Activated CD4-positive, CD25-positive, alpha-beta regulatory T cell (primary cell): ENCODE measurements around the gene OSBPL5.

ENCODE experiments used
- DNase-seq, 4 experiments: peaks; one replicate each; lab custom pipeline; 2025; lab: John Stamatoyannopoulos, UW

OSBPL5 gene

DNA sequence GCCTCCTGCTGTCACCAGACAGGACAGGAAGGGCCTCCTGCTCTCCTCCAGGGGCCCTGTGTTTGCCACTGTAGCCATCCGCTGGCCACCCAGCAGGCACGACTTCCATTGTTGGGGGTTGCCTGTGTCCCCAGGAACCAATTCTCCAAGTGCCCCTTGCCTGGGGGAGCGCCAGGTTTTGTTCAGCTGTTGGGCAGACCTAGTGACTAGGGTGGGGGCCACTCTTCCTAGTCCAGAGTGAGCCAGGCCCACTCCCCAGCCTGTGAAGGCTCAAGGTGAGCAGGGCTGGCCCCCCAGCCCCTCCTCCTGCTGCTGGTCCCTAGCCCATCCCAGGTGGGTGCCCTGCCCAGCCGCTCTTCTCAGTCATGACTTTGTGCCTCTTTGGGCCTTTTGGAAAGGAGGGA lies 30.9 kb downstream of the OSBPL5 start:
- DNase-seq = no peak

DNA sequence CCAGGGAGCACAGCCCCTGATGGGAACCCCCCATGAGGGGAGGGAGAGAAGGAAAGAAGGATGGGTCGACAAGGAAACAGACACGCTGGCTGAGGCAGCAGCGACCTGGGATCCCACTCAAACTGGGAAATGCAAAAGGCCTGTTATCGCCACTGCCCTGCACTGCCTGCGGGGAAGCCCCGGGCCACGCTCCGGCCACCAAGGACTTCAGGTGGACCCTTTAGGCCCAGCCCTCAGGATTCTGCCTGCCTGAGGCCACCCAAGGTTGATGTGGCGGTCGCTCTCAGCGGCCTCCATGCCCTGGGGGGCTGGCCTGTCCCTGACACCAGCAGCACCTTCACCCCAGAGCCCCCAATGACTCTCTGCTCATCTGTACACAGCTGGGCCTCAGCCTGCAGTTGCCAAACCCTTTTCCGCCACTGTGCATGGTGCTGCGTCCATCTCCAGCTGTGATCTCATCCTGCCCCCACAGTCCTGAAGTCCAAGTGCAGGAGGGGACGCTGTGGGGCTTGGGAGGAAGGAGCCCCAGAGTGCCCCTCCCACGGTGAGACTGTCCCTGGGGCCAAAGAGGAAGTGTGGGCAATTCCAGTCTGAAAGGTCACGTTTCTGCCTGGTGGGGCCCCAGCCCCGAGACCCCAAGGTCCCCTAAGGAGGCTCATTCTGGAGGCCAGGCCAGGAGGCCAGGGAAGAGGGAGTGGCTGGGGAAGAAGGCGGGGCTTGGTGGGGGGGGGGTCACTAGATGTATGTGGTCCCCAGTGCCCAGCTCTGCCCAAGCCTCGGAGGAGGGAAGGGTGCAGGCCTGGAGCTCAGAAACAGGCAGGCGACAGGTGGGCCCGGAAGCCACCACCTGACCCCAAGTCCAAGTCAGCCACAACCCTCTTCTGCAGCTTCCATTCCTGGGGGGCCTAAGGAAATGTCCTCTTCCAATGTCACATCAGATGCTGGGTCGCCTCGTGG lies 31.6 kb downstream of the OSBPL5 start:
- no peak for DNase-seq

DNA sequence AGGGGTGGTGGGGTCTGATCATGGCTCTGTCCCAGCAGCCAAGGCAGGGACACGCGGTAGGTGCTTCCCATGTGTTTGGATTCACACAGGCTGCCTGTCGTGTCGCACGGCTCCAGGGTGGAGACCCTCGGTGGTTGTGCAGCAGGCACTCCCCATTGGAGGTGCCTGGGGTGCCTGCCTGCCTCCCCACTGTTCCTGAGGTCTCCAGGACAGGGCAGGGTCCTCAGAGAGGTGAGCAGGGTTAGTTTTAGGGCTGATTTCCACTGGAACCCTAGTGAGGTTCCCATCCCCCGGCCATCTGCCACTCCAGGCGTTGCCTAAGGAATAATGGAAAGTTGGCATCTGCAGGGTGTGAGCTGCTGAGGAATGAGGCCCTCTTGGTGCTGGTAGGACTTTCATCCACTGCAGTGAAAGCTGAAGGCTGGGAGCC lies 32.3 kb downstream of the OSBPL5 start:
- no peak for DNase-seq

DNA sequence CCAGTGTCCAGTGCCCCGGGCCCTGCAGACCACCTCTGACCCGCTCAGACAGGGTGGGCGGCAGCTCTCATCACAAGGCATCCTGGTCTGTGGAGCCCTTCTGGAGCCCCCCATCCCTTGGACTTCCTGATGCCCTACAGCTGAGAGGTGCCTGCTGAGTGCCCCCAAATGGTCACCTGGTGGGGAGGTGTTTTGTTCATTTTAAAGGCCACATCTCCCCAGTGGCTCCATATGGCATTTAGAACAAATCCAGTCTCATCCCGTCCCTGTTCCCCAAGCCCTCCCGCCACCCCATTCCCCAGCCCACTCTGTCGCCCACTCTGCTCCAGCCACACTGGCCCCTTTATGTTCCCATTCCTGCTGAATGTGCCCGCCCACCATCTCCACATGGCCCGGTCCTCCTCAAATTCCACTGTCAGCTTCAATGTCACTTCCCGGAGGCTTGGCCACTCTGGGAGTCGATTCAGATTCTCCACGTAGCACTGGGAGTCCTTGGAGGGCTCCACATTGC lies 32.8 kb downstream of the OSBPL5 start:
- DNase-seq = no peak

DNA sequence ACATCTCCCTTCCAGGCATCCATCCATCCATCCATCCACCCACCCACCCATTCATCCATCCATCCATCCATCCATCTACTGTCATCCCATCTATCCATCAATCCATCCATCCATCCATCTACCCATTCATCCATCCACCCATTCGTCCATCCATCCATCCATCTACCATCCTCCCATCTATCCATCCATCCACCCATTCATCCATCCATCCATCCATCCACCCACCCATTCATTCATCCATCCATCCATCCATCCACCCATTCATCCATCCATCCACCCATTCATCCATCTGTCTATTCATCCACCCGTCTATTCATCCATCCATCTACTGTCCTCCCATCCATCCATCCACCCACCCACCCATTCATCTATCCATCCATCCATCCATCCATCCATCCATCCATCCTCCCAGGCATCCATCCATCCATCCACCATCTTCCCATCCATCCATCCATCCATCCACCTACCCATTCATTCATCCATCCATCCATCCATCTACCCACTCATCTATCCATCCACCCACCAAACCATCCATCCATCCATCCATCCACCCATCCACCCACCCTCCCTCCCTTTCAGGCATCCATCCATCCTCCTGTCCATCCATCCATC lies 33.7 kb downstream of the OSBPL5 start:
- no peak for DNase-seq

DNA sequence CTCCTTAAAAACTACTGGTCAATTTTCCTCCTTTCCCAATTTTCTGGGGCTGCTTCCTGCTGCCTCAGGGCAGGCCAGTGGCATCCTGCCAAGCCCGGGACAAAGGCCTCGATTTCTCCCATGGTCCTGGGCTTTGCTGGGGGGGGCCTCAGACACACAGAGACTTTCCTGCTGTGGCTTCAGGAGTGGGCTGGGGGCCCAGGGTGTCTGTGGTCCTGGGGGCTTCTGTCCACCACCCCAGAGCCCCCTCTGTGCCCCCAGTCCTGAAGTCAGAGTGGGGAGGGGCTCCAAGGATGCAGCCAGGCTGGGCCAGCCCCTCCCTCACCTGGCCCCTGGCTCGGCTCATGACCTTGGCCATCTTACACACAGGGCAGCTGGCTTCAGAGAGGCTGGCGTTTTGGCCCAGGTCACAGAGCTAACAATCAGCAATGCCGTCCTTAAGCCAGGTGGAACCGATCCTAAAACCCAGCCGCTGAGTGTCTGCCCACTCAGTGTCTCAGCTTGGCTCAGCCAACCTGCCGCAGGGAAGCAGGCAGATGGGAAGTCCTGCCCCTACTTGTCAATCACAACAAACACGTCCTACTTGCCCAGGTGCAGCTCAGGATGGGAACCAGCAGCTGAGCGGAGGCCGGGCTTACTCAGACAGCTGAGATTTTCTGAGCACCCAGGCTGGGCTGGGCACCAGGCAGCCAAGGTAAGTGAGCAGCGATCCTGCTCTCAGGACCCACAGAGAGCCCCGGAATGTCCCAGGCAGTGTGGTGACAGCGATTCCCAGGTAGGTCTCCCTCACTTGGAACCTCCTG lies 34.6 kb downstream of the OSBPL5 start:
- no peak for DNase-seq

DNA sequence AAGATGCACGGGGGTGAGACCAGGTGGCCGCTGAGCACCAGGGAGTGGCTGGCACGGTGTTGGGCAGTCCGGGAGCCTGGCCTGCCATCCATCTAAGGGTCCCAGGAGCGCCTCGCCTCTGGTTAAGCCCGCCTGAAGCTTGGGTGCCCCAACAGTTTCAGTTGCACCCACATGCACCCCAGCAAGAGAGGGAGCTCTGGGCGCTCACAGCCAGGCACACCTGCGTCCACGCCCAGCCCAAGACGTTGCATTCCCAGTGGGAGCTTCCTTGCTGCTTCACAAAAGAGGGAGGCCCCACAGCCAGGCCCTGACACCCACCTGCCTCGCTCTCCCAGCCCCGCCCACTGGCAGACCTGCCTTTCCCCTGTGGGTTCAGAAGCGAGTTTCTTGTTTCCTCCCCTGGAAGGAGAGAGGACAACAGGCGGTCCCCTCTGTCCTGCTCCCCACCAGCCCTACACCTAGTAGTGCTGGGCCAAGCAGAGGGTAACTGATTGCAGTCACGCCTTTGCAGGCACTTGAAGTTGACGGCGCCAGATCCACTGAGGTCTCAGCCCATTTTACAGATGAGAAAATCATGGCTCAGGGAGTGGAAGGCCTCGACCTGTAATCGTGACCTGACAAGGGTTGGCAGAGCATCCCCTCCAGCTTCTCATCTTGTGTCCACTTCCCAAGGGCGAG lies 35.4 kb downstream of the OSBPL5 start:
- DNase-seq = no peak

DNA sequence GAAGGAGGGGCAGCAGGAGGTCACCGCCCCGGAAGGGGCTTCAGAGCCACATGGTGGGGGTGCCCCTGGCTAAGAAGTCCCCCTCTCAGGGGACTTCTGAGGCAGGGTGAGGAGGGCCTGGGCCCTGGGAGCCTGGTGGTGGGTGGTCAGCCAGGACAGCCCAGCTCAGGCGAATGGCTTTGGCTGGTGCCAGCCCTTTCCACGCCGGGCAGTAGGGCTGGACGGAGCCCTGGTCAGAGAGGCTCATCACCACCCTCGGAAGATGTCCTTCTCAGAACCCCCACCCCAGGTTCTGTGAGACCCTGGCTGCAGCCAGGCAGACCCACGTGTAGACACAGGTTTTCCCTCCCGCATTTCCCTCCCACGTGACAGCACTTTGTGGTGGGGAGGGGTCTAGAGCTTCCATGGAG lies 35.9 kb downstream of the OSBPL5 start:
- no peak for DNase-seq

DNA sequence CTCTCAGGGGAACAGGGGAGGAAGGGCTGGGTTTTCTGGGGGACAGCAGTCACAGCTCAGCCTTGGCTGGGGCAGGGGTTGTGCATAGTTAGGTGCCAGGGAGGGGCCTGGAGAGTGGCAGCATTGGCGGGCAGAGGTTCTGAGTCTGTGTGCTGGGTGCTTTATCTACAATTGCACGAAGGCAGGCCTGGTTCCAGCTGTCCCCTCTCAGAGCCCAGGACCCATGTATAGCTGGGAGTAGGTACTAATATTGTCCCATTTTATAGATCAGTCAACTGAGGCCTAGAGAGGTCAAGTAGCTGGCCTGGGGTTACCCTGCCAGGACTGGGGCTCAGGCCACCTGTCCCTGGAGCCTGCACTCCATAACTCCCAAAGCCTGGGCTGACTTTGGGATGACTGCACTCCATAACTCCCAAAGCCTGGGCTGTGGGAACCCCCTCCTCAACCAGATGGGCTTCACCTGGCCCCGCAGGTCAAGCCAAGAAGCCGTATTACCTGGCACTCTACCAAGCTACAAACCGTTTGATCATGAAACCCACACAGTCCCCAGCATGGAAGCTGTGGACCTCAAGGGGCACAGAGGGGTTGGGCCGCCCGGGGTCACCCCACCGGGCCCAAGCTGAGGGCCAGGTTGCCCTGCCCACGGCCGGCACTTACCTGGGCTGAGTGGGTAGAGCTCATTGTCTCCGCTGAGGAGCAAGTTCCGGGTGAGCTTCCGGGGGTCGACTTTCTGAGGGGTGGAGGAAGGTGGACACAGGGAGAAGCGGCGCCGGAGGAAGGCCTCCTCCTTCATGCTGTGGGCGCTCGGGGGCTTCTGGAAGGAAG lies 36.5 kb downstream of the OSBPL5 start:
- no peak for DNase-seq

DNA sequence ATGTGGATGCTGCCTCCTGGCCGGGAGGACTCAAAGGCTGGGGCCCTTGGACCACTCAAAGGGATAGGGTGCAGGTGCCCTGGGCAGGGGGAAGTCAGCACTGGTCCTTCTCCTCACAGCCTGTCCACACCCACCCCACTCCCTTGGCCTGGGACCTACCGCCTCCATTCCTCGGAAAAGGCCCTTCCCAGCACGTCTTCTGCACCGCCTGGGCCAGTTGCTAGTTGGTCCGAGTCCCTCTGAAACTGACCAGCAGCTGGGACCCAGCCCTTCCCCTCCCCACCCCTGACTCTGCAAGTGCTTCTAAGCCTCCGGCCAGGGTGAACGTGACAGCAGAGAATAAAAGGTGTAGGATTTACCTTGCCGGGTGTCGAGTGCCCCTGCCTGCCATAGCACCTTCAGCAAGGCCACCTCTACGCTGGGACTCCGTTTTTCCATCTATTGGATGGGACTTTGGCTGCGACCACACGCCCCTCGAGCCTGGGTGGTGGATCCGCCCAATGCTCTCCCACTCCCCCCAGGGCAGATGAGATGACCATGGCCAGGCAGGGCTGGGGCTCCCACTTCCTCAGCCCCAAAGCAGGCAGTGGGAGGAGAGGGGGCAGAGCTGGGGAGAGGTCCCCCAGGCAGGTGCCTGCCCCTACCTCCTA lies 37.3 kb downstream of the OSBPL5 start:
- no peak for DNase-seq

DNA sequence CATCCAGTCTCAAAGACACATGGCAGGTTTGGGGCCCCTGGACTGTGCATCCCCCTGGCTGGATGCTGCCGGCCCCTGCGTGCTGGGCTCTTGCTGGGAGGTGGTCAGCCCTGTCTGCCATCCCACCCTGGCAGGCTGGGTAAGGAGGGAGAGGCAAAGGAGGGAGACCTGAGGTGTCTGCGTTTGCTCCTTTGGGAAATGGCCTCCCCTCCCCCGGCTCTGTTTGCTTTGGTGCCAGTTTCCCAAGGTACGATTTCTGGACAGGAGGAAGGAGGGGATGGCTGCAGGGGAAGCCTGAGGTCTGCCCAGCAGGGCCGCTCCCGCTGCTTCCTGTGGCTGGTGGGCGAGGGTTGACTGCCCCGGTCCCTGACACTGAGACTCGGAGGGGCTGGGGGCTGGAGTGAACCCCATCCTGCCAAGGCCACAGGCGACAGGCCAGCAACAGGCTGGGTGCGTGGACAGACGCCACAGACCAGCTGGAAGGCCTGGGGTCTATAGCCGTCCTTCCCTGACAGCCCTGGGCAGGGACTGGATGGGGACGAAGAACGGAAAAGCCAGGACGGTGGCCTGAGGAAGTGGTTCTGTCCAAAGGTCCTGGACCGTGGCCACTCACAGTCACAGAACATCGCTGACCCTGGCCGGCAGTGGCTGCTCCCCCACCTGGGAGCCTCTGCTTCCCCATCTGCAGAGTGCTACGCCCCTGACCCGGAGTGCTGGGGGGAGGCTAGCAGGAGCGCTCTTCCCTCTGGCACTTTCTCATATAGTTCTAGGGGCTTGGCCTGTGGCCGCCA lies 38.0 kb downstream of the OSBPL5 start:
- DNase-seq = no peak

DNA sequence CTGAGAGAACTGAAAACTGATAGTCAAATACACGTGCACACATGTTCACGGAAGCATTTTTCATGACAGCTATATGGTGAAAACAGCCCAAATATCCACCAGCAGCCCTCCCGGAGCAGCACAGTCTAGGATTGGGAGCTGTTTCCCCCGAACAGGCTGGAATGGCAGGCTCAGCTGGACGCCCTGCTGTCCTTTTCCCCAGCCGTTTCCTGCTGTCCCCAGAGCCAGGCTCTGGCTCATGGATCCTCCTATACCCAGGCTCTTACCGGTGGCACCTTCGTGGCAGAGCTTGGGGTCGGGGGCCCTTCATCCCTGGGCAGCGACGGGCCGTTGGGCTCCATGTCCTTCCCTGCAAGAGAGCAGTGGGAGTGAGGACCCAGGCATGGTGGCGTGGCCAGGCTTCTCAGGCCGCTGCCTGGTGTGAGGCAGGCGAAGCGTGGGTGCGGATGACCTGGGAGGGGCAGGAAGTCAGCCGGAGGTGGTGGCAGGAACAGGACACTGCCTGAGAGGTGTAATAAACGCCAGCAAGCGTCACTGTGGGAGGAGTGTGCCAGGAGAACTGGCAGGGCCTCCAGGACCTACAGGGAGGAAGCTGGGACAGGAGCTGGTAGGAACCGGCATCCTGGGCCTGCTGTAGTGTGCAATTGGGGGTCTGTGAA lies 38.8 kb downstream of the OSBPL5 start:
- no peak for DNase-seq

DNA sequence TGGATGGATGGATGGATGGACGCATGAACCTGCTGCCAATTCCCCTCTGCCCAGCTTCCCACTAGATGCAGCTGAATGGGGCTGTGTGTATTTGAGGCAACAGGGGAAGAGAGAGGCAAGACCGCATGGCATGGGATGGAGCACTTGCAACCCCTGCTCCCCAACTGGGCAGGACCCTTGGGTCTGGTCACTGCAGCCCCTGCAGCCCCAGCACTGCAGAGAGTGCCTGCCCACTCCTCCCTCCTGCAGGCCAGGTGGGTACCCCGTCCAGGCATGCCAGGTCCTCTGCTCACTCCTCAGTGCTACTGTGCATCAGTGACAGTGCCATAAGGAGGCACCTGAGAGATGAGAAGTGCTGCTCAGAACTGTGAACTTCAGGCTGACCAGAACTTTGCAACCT lies 40.3 kb downstream of the OSBPL5 start:
- no peak for DNase-seq

DNA sequence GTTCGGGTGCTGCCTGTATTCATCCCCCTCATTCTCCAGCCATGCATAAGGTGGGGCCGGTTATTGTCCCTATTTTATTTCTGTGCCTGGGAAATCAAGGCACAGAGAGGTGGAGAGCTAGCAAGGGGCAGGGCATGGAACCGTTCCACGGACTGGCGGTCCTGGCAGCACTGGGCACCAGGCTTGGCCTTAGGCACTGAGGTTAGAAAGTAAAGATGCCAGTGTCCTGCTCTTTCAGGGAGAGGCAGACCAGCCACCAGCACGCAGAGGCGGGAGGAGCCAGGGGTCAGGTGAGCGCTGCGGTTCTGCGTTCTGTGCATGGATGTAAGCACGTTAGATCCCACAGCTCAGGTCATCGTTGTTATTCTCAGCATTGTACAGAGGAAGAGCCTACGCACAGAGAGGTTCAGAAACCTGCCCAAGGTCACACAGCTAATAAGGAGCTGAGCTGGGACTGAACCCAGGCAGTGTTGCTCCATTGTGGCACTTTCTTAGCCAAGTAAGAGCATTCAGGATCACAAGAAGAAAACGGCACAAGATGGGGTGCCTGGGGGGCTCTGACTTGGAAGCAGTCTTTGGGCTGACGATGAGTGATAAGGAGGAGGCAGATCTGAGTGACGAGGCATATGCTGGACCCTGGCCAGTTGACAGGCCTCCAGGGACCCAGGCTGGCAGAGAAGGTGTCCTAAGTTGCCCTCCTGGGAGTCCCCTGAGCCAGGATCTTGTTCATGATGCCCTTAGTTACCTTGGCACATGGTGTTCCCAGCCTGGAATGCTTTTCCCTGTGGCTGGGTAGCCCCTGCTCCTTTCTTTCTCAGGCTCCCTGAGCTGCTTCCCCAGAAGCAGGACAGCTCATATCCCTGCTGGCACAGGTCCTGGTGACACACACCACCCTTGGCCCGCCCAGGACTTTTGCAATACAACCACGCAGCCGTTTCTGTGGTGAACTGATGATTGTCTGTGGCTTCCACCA lies 41.1 kb downstream of the OSBPL5 start:
- DNase-seq = no peak

DNA sequence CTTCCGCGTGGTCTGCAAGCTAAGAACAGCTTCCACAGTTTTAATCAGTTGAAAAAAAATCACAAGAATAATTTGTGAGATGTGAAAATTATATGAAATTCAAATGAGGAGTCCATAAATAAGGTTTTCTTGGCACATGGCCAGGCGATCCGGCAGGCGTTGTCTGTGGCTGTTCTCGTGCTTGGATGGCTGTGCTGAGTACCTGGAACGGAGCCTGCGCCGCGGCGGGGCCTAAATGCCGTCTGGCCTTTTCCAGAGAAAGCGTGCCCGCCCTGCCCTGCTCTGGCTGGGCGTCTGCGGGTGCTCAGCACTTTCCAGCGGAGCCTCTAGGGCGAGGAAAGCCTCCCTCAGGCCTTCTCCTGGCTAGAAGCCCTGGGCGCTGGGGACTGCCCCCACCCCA lies 41.8 kb downstream of the OSBPL5 start:
- no peak for DNase-seq

DNA sequence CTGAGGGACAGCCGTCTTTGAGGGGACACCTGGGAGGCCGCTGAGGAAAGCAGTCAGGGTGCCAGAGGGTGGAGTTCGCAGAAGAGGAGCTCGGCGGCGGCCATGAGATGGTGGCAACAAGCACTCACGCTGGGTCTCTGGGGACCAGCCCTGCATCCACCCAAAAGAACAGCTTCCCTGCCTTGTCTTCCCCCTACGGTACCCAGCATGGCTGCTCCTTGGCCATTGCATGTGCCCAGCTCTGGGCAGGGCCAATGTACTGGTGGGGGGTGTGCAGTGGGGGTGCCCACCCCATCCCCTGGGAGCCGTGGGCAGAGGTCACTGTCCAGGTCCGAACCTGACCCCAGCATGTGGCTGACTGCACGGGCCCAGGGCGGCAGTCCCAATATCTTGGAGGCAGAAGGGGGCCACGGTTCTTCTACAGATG lies 42.3 kb downstream of the OSBPL5 start:
- DNase-seq = no peak

DNA sequence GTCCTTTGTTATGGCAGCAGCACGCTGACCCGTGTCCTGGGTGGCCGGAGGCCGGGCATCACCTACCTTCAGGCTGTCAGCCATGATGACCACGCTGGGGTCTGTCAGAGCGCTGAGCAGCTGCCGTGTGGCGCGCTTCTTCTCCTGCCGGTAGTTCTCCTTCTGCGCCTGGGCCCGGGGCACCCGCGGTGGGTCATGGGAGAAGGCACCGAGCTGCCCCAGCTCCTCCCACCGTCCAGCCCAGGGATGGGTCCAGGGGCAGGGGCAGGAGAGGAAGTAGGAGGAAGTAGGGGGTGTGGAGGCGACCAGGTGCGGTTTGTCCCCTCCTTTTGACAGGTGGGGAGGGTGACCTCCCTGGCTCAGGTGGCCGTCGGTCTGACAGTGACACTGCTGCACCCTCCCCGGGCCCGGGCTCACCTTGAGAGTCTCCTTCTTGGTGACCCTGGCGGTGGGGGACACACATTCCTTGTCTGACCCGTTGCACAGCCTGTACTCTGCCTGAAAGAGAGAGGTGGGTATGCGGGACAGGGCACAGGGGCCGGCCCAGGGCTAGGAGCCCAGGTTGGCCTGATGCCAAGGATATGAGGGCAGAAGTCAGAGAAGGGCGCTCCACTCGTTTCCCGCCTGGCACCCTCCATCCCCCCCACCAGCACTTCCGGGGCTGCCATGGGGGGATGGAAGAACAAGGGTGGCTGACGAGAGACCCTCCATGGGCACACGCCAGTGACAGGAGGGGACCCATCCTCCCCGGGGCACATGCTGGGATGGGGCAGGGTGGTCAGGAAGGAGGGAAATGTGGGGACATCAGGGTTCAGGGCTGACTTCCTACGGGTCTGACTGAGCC lies 43.0 kb downstream of the OSBPL5 start:
- no peak for DNase-seq
